Measurements from ENCODE around the gene PIN4.
"Not testable (repeated sequence)": the region's sequence is repeated elsewhere in the genome, so short reads cannot be mapped to it uniquely, and the experiment has no call there.

PIN4 gene

DNA sequence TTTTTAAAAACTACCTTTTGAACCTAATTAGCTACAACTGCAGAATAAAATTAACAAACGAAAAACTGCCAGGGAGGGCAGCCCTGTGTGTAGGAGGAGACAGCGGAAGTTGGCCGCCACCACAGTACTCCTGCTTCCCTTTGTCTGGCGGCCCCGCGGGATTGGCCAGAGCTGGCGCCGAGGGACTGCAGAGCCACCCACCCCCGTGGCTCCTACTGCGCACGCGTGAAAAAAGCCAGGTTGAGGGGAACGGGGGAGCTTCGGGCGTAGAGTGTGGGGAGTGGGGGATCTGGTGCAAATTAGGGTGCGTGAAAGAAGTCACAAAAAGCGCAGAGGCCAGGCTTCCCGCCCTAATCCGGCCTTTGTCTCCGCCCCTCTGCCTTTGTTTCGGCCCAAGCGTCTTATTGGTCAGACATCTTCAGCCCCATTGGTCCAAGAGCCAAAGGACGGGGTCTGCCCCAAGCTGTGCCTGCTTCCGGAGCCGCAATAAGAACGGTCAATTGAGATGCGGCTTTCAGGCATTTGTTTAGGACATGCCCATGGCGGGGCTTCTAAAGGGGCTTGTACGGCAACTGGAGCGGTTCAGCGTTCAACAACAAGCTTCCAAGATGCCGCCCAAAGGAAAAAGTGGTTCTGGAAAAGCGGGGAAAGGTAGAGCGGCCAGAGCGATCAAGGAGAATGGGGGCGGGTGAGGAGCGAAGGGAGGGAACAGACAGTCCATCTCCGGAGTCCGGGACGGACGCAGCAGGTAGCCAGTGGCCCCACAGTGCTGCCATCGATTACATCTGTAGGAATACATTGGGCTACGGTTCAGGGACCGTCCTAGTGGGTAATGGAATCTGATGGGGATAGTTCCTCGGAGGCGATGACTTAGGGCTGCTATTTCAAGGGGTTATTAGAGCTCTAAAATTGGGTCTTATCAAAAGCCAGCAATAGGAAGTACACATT, at the start of gene PIN4:
Gene PIN4 (plus strand): TSS at position 580 of the 948 bp plus-strand sequence. CDS start 29 bp downstream, at position 609.
- peak; percentile 87 for DNase-seq

DNA sequence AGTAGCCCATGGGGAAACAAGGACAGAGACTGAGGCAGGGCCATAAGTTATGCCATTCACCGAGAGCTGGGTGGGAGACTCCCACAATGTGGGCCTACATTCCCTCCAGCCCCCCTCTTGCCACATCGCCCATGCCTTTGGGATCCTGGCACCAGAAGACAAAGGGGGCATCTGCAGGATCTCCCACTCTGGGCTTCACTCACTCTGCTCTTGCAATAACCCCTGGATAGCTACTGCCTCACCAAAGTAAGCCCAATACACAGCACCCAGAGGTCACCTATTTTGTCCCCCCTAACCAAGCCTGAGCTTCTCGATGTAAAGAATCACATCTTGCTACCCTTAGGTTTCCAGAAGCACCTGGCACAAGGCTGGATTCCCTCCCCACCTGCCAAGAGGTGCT, 49.1 kb upstream of the PIN4 start:
- DNase-seq = no peak

DNA sequence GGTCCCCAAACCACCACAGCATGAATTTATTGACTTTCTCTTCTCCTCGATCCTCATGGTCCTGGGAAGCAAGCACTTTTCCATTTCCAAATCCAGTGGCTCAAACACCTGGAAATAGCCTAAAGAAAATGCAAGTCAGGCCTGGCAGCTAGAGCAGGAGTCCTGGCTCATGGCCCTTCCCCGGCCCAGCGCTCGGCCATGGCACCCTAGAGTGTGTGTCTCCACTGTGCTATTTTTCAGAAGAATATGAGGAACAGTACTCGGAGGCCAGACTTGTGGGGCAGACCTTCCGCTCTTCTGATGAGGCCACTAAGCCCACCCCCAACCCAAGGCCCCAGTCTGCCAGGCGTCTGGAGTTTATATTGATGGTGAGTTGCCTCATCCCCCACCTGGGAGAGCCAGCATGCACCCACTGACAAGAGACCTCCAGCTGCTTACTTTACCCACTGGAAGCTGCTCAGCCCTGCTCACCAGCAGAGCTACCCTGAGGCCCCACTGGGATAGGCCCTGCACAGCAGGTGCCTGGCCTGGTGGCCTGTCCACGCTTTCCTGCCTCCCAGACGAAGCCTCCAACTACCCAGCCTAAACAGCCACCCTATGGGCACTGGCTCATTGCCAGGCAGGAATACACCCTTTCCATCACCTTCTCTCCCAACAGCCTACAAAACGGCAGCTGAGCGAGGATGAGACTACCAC, 47.6 kb upstream of the PIN4 start:
- no peak for DNase-seq

DNA sequence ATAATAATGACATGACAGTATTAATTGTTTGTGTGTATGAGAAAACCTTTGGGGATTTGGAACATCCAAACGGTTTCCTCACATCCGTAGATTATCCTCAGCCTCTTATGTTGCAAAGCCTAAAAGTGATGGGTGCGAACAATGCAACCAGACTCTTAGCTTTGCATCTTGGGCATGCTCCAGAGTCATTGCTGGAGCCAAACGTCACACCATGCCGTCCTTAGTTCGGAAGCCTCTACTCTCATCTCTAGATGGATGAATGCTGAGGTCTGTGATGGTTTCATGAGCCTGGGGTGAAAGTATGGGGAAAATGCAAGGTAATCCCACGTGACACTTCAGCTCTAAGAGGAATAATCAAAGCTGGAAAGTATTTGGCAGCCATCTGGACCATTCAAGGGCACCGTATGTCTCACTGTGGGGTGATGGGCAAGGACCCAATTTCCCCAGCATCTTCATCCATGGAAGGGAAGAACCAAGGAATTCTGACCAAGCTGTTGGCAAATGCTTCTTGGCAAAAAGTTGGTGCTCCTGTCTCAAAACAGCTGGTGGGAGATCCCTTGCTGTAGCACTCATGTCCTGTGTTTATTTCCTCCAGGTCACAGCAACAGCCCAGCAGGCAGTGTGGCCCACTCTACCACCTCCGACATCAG, 43.6 kb upstream of the PIN4 start:
- no peak for DNase-seq

DNA sequence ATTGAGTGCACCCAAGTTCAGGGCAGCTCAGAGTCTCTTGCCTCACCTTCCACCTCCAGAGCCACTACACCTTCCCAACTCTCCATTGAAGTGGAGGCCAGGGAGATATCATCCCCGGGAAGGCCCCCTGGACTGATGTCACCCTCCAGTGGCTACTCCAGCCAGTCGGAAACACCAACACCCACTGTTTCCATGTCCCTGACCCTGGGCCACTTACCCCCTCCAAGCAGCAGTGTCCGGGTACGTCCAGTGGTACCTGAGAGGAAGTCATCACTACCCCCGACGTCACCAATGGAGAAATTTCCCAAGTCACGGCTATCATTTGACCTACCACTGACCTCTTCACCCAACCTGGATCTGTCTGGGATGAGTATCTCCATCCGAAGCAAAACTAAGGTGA, 42.0 kb upstream of the PIN4 start:
- DNase-seq = no peak

DNA sequence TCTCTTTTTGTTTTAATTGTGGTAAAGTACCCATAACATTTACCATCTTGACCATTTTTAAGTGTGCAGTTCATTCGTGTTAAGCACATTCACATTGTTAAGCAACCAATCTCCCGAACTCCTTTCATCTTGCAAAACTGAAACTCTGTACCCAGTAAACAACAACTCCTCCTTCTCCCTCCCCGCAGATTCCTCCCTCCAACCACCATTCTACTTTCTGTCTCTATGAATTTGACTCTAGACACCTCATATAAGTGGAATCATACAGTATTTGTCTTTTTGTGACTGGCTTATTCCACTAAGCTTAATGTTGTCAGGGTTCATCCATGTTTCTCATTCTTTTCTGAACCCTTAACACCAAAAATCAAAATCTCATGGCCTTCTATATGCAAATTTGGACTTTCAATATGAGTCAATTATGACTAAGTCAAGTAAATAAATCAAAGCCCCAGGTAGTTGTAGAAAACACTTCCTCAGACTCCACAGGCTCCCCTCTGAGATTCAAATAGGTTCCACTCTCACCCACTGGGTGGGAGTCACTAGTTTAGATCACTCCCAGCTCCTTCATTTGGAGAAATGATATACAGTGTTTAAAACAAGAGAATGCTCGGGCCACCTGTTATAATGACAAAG, 40.1 kb upstream of the PIN4 start:
- DNase-seq = no peak

DNA sequence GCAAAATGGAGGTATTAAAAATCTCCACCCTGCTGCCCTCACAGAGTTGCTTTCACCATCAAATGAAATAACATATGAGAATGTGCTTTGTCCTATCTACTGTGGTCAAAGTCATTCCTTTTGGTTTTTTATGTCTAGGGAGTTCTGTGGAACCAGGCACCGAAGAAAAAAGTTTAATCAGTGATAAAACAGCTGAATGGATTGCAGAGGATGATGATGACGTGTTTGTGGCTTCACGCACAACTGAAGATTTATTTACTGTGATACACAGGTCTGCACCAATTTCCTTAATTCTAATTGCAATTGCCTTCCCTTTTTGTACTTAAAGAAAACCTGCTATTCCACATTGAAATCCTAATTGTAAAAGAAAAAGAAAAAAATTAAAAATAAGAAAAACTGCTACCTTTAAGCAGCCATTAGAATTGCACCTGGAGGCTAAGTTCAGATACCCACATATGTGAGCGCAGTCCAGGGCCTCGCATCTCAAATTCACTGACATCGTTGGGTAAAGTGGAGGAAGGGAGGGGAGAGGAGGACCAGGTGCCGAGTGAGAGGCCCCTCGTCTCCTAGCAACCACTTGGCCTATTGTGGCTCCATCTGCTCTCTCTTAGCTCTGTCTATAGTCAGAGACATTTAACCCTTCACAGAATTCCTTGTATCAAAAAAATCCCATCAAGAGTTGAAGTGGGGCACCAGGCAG, 39.3 kb upstream of the PIN4 start:
- DNase-seq = no peak

DNA sequence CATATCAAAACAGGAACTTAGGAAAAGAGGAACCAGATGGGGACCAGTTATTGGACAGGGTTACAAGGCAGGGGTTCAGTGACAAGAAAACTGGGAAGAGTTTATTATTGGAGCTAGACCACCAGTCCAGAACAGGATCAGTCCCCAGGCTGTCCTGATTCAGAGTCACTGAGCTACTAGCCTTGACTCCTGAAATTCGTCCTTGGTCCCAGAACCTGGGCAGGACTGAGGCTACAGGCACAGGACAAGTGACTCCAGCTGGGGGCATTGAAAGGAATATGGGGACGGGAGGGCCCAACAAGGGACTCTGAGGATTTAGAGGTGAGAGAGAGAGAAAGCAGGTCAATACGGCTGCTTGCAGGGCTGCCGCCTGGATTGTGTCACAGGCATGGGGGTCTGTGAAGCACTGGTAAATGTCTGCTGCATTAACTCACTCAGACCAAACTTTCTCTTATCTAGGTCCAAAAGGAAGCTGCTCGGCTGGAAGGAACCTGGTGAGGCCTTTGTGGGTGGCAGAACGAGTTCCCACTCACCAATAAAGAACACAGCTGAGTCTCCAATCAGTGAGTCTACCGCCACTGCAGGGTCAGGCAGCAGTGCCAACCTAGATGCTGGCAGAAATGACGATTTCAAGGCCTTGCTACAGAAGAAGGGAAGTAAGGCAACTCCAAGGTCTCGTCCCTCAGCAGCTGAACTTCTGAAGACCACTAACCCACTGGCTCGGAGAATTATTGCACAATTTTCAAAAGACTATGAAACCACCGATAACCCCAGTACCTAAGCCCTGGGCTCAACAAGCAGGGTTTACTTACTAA, 38.6 kb upstream of the PIN4 start:
- DNase-seq = no peak

DNA sequence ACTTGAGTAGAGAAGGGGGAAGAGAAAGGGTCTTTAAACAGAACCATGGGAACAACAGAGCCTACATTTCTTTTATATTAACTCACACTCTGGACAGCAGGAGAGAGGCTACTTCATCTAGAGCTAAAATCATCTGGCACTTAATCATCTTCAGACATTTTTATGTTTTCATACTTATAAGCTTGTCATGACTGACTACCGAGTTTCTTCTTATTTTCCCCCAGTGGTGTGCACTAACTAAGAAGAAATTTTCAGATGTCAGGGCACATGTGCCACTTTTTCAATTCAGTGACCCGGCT, 38.0 kb upstream of the PIN4 start:
- DNase-seq = no peak

DNA sequence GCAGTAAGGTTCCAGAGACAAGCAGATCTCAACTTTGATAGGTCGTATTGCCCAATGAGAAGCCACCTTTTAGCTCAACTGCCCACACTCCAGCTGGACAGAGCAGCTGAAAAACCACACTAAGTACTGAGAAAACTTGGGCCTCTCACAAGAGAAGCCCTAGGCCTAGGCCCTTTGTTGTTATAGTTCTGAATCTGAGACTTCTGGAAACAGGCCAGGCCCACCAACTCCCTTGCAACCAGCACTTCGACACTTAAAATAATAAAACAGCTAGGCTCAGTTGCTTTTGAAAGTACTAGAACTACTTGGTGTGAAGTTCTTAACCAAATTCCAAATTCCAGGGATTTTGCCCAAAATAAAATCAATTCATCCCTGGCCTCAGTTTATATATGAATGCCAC, 36.4 kb upstream of the PIN4 start:
- no peak for DNase-seq

DNA sequence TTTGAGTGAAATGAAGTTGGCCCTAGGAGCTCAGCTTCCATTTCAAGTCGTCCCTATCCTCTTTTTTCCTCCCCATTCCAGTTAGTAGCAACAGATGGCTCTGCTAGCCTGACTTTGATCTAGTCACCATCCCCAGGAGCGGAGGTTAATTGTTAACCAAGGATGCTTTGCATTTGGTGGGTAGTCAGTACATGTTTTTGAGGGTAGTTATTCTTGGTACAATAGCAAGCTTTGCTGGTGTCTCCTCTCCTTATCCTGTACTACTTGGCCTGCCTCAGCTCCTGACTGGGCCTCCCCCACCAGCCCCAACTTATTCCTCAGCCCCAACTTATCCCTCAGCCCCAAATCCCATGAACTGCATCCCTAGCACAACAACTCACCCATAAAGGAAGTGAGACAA, 35.0 kb upstream of the PIN4 start:
- no peak for DNase-seq

DNA sequence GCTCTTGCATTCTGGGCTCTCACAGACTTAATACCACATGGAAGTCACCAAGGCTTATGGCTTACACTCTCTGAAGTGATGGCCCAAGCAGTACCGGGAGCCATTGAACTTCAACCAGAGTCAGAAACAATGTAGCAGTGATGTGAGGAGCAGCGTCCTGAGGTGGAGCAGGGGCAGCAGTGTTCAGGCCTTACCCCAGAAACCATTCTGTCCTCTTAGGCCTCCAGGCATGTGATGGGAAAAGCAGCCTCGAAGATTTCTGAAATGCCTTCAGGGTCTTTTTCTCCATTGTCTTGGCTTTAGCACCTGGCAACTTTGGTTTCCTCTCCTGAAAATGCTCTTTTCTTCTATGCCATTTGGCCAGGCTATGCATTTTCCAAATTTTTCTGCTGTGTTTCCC, 22.8 kb upstream of the PIN4 start:
- no peak for DNase-seq

DNA sequence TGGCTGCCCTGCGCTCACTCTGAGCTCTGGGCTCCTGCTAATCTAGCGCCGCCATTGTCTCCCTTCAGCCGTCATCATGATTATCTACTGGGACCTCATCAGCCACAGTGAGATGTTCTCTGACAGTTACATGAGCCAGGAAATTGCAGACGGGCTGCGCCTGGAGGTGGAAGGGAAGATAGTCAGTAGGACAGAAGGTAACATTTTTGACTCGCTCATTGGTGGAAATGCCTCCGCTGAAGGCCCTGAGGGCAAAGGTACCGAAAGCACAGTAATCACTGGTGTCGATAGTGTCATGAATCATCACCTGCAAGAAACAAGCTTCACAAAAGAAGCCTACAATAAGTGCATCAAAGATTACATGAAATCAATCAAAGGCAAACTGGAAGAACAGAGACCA, 21.8 kb upstream of the PIN4 start:
- no peak for DNase-seq

DNA sequence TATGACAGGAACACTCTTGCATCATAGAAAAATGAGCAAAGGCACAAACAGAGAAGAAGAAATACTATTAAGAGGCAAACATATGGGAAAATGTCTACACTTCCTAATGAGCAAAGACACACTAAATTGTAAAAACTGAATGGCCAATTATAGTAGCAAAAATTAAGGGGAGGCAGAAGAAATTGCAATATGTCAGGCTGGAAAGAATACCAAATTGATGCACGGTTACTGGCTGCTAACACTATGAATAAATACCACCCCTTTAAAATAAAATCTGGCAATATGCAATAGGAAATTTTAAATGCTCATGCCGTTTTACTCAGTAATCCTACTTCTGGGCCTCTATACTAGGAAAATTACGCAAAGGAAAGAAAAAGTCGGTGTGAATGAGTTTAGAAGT, 16.0 kb upstream of the PIN4 start:
- DNase-seq = no peak

DNA sequence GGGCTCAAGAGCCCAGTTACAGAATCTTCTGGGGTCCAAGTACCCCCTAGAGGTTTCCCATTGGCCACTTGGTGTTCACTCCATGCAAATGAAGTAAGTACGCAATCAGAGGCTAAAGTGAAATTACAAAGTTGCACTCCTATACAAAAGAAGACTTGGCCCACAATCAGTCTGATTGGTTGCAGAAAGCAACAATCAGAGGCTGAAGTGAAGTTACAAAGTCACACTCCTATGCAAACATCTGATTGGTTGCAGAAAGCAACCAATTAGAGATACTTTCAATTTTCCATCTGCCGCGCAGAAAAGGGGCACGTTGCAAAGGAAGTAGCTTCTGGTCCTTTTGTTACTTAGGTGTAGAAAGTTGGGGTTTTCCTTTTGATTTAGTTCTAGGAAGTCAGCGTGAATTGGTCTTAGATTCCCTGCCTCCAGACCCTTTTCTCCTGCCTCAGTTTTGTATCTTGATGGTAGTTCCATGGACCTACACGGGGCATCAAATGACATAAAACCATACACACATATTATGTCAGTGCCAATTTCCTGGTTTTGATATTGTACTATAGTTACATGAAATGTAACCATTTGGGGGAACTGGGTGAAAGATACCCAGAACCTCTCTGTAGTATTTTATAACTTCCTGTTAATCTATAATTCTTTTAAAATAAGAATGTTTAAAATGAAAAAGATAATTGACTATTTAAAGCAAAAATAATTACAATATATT, 12.4 kb upstream of the PIN4 start:
- peak; percentile 21 for DNase-seq

DNA sequence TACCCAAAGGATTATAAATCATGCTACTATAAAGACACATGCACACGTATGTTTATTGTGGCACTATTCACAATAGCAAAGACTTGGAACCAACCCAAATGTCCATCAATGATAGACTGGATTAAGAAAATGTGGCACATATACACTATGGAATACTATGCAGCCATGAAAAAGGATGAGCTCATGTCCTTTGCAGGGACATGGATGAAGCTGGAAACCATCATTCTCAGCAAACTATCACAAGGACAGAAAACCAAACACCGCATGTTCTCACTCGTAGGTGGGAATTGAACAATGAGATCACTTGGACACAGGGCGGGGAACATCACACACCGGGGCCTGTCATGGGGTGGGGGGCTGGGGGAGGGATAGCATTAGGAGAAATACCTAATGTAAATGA, 5.3 kb upstream of the PIN4 start:
- DNase-seq = not testable (repeated sequence)

DNA sequence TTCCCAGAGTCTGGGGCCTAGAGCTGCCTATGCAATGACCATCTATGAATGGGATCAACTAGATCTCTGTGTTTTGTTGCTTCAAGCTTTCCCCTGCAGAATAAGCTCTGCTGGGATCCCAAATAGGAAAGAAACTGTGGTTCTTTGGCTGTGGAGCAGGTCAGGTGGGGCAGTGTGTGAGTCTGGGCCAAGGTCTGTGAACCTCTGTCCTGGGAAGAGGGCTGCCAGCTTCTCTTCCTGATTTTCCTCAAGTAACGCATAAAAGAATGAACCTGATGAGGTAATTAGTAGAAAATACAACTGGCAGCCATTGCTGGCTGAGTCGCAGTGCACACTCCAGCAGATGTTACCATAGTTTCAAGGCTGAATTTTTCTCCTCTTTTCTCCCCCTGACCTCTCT, 4.6 kb upstream of the PIN4 start:
- DNase-seq = no peak

DNA sequence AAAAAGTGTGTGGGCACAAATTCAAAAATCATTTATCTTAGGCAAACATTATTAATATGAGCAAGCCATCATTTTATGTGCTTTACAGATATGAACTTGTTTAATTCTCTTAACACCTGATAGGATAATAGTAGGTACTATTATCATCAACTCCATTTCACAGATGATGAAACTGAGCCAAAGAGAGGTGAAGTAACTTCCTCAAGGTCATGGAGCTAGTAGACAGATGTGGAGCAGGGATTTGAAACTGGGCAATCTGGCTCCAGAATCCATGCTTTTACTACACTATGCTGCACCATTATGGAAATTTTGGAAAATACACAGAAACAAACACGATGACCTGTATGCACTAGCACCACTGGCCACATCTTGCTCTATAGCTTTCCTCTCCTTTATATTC, 1.0 kb upstream of the PIN4 start:
- DNase-seq = no peak

DNA sequence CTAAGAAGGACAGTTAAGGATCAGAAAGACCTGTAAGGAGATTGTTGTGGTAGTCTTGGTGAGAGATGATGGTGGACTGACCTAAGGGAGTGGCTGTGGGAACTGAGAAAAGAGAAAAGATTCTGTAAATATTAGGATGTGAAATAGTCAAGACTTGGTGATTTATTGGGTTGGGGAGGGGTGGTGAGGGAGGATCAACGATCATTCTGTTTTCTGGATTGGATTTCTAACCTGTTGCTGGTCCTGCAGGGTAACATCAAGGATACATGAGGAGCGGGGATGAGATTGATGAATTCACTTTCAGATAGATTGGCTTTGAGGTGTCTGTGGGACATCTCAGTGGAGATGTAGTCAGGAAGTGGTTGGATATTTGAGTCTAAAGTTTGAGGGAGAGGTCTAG, 1.4 kb downstream of the PIN4 start:
- no peak for DNase-seq

DNA sequence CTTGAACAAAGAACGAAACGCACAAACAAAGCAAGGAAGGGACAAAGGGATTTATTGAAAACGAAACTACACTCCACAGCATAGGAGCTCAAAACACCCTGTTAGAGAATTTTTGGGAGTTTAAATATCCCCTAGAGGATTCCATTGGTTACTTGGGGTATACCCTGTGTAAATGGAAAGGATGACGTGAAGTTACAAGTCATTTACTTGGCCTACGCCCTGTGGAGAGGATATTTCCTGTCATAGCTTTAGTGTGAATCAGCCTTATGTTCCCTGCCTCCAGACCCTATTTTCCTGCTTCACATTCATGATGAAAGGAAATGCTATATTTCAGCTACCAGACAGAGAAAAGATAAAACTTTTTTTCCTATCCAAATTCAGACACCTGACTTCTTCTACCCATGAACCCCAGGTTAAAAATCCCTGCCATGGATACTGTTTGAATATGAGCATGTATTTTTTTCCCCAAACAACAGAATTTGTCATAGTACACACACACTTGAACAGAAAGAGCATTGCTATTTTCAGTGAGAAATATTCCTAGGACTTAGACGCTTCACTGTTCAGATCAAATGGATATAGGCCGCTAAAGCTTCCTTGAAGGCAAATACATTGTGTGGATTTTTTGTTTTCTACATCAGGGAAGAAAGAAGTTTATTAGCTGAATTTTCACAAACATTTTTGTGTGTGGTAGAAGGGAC, 20.4 kb downstream of the PIN4 start:
- no peak for DNase-seq

Data from activated CD4-positive, alpha-beta T cell treated with anti-CD3 and anti-CD28 coated beads for 48 hours (primary cell).